Activated T-helper 1 cell treated with Interleukin-2 at 50 U/mL for 16 hours (primary cell): ENCODE data around the gene PRKAR2A.
"Not testable (repeated sequence)": the region's sequence is repeated elsewhere in the genome, so short reads cannot be mapped to it uniquely, and the experiment has no call there.

Experiments used
- DNase-seq: peaks from one replicate; pipeline ENCODE4 v3.0.0-alpha.2; 2020; ENCODE audit warnings: low read depth

PRKAR2A gene

GRCh38 chr3:48776854-48777253 lies 70.8 kb downstream of the PRKAR2A start:
- DNase-seq, result no peak

DNA sequence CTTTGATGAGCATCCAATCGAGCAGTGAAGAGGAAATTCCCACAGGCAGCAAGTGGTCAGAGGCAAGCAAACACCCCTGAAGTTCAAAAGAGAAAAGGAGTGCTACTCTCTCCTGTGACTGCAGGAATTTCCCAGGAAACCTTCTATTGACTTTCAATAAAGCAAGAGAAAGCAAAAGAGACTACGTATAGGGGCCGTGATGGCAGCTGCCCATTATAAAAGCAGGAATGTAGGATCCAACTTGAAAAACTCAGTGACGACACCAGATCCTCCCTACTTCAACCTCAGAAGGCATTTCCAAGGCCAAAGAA lies 77.5 kb downstream of the PRKAR2A start:
- no peak for DNase-seq

GRCh38 chr3:48765376-48765775 lies 82.3 kb downstream of the PRKAR2A start:
- no peak for DNase-seq

GRCh38 chr3:48762816-48763215 lies 84.9 kb downstream of the PRKAR2A start:
- DNase-seq, result no peak

DNA sequence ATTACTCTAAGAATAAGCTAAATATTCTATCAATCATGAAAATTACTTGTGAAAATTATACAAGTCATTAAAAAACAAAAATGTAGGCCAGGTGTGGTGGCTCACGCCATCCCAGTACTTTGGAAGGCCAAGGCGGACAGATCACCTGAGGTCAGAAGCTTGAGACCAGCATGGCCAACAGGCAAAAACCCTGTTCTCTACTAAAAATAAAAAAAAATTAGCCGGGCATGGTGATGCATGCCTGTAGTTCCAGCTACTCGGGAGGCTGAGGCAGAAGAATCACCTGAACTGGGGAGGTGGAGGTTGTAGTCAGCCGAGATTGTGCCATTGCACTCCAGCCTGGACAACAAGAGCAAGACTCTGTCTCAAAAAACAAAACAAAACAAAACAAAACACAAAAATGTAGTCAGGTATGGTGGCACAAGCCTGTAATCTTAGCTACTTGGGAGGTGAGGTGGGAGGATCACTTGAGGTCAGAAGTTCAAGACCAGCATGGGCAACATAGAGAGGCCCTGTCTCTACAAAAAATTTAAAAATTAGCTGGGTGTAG lies 87.6 kb downstream of the PRKAR2A start:
- DNase-seq, result not testable (repeated sequence)

GRCh38 chr3:48759531-48759930 lies 88.1 kb downstream of the PRKAR2A start:
- DNase-seq, result not testable (repeated sequence)

- DNase-seq, result no peak
Observed at GRCh38 chr3:48759071-48759470, 88.6 kb downstream of the PRKAR2A start.

GRCh38 chr3:48756640-48757039 lies 91.0 kb downstream of the PRKAR2A start:
- DNase-seq, result no peak

GRCh38 chr3:48750856-48751255 lies 96.8 kb downstream of the PRKAR2A start:
- DNase-seq, result no peak

DNA sequence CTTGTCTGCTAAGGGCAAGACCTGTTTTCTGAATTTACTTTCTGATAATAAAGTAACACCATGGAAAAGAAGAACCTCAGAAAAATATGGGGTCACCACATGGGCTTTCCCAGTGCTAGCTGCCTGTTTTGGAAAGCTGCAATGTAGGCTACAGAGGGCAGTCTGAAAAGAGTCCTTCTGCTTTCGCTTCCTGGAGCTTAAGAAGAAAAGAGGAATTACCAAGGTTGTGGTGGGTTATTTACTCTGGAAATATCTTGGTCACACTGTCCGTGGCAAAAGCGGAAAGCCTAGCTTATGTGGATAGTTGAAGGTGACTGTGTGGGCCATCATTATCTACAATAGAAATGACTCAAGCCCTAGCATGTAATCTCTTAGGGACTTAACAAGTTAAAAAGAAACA lies 98.9 kb downstream of the PRKAR2A start:
- DNase-seq, result no peak

- DNase-seq, result no peak
Observed at GRCh38 chr3:48747706-48748105, 100.0 kb downstream of the PRKAR2A start.

- no peak for DNase-seq
Observed at GRCh38 chr3:48747015-48747615, 100.6 kb downstream of the PRKAR2A start.

GRCh38 chr3:48743773-48744172 lies 103.9 kb downstream of the PRKAR2A start:
- no peak for DNase-seq

DNA sequence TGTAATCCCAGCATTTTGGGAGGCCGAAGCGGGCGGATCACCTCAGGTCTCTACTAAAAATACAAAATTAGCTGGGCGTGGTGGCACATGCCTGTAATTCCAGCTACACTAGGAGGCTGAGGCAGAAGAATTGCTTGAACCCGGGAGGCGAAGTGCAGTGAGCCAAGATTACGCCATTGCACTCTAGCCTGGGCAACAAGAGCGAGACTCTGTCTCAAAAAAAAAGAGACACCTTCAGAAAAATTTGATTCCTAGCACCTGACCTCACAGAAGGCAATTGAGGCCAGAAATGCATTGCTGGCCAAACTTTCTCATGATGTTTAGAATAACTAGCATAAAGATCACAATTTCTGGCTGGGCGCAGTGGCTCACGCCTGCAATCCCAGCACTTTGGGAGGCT lies 106.4 kb downstream of the PRKAR2A start:
- DNase-seq, result not testable (repeated sequence)

- DNase-seq, result peak; percentile 15
Observed at GRCh38 chr3:48739955-48740823, 107.5 kb downstream of the PRKAR2A start.

GRCh38 chr3:48739617-48739954 lies 108.1 kb downstream of the PRKAR2A start:
- no peak for DNase-seq

DNA sequence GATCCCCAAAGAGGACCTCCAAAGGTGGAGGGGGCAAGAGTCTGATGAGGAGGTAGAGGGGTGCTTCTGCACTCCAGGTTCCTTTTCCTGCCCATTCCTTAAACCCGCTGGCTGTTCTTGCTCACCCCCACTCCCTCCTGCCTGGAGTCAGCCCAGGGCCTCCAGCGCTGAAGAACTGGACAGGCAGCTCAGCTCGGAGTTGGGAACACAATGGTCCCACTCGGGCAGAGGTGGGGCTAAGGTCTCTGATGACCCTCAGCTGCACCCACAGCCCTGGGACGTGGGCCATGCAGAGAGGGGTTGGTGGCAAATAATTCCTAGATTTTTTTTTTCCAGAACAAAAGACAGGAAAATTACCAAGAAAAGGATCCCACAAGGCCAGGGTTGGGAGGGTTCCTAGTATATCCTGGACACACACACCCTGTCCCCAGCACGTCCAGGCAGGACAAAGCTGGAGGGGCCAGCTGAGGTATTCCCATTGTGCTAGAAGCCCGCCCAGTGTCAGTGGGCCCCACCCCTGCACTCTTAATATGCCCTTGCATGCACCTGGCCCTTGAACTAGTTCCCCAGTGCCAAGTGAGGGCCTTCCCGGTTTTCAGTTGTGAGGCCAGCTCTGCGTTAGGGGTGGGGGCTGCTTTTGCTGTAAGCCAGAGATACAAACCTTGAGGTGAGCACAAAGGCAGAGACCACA lies 108.6 kb downstream of the PRKAR2A start:
- no peak for DNase-seq

DNA sequence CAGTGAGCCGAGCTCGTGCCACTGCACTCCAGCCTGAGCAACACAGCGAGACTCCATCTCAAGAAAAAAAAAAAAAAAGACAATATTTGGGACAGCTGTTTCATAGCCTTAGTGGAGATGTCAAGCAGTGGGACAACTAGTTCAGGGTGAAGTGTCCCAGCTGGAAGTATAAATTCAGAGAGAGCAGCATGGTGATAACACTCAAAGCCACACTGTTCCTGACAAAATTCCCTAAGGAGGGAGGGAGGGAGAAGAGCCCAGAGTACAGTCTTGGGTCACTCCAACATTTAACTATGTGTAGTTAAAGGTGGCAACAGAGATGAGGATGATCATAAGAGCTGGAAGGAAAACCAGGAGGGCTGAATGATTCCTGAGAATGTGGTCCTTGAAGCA lies 109.5 kb downstream of the PRKAR2A start:
- DNase-seq, result no peak

GRCh38 chr3:48735075-48735767 lies 112.5 kb downstream of the PRKAR2A start:
- not testable (repeated sequence) for DNase-seq

DNA sequence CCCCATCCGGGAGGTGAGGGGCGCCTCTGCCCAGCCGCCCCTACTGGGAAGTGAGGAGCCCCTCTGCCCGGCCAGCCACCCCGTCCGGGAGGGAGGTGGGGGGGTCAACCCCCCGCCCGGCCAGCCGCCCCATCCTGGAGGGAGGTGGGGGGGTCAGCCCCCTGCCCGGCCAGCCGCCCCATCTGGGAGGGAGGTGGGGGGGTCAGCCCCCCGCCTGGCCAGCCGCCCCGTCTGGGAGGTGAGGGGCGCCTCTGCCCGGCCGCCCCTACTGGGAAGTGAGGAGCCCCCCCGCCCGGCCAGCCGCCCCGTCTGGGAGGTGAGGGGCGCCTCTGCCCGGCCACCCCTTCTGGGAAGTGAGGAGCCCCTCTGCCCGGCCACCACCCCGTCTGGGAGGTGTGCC lies 113.1 kb downstream of the PRKAR2A start:
- DNase-seq, result not testable (repeated sequence)

DNA sequence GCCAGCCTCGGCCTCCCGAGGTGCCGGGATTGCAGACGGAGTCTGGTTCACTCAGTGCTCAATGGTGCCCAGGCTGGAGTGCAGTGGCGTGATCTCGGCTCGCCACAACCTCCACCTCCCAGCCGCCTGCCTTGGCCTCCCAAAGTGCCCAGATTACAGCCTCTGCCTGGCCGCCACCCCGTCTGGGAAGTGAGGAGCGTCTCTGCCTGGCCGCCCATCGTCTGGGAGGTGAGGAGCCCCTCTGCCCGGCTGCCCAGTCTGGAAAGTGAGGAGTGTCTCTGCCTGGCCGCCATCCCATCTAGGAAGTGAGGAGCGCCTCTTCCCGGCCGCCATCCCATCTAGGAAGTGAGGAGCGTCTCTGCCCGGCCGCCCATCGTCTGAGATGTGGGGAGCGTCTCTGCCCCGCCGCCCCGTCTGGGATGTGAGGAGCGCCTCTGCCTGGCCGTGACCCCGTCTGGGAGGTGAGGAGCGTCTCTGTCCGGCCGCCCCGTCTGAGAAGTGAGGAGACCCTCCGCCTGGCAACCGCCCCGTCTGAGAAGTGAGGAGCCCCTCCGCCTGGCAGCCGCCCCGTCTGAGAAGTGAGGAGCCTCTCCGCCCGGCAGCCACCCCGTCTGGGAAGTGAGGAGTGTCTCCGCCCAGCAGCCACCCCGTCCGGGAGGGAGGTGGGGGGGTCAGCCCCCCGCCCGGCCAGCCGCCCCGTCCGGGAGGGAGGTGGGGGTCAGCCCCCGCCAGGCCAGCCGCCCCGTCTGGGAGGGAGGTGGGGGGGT lies 113.7 kb downstream of the PRKAR2A start:
- not testable (repeated sequence) for DNase-seq

DNA sequence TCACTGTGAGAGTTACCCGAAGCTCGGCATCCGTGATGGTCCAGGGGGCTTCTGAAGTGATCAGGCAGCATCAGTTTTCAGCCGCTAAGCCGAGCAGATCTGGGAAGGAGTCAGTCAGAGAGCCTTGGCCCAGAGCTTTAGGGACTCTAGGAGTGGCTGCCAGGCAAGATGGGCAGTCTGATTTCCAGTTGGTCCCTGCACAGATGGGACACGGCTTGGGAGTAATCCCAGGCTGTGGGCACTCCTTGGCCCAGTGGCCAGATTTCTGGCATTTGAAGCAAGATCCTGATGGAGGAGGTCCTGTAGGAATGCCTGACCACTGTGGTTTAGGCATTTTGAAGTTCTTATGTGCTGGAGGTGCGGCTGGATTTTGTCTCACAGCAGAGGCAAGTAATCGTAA lies 120.2 kb downstream of the PRKAR2A start:
- no peak for DNase-seq
